ENCODE measurements around the gene CCSER1. TPM values are rescaled to one million over a fixed set of nuclear protein-coding genes. Genes with fewer than 3 reads are reported as not detected.
"Not testable (repeated sequence)": the region's sequence is repeated elsewhere in the genome, so short reads cannot be mapped to it uniquely, and the experiment has no call there.

The CCSER1 gene
- total RNA-seq, 2 experiments from 2014 or later = not detected

DNA sequence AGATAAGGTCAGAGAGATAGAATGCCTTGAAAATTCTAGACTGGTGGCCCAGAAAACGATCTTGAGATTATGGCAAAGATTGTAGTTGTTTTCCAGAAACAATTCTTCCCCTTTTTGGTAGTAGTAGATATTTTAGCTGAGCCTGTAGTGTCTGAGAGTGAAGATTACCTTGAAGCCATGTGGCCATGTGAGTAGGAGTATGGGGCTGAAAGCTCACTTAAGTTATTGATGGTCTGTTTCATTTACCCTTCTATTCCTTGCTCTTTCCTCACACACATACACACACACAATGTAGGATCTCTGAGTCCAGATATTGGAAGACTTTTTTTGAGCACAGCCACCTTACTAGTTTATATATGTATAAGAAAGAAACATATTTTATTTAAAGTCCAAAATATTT, 1234.9 kb downstream of the CCSER1 start:
- Mint-ChIP-seq H3K36me3 (ENCODE audit: low read depth) (no peaks in the 10 kb centered on the region), H3K4me3 (no peak overlapping the region), H3K27ac (no peak overlapping the region), H3K9me3 (peaks cover 8% of the 10 kb centered on the region), H3K4me1 (ENCODE audit: low read depth) (no peaks in the 10 kb centered on the region), H3K27me3 (no peaks in the 10 kb centered on the region)
- ATAC-seq = no peak
- TF ChIP-seq, protein P1, sequence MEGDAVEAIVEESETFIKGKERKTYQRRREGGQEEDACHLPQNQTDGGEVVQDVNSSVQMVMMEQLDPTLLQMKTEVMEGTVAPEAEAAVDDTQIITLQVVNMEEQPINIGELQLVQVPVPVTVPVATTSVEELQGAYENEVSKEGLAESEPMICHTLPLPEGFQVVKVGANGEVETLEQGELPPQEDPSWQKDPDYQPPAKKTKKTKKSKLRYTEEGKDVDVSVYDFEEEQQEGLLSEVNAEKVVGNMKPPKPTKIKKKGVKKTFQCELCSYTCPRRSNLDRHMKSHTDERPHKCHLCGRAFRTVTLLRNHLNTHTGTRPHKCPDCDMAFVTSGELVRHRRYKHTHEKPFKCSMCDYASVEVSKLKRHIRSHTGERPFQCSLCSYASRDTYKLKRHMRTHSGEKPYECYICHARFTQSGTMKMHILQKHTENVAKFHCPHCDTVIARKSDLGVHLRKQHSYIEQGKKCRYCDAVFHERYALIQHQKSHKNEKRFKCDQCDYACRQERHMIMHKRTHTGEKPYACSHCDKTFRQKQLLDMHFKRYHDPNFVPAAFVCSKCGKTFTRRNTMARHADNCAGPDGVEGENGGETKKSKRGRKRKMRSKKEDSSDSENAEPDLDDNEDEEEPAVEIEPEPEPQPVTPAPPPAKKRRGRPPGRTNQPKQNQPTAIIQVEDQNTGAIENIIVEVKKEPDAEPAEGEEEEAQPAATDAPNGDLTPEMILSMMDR (IDR thresholded peaks at IDR 0.05) = no peak
- ChIA-PET CTCF (no interaction called here), POLR2A (no interaction called here)
- DNase-seq = no peak
- intact Hi-C loops (cut with micrococcal nuclease) = no loop called here

DNA sequence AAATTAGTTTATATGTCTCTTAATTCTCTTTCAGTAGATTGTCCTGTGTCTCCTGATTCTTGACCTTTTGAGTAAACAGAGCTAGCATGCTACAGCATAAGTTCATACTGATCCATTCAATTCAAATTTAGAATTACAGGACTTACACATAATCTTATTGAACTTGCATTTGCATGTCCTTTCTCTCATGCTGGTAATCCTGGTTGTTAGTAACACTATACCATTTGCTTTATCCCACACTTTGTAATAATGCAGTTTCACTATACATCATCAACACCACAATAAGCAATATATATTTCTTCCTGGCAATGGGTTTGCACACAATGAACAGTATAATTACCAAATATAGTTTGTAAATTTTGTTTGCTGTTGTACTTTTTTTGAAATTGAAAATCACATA, 1239.4 kb downstream of the CCSER1 start:
- ChIA-PET CTCF (no interaction called here), POLR2A (no interaction called here)
- ATAC-seq = no peak
- no peak for DNase-seq
- TF ChIP-seq, protein P1 (IDR thresholded peaks at IDR 0.05) = no peak
- Mint-ChIP-seq H3K27me3 (no peaks in the 10 kb centered on the region), H3K9me3 (peaks cover 6% of the 10 kb centered on the region), H3K27ac (no peak overlapping the region), H3K4me1 (ENCODE audit: low read depth) (no peaks in the 10 kb centered on the region), H3K36me3 (ENCODE audit: low read depth) (no peaks in the 10 kb centered on the region), H3K4me3 (no peak overlapping the region)
- intact Hi-C loops (cut with micrococcal nuclease) = no loop called here

DNA sequence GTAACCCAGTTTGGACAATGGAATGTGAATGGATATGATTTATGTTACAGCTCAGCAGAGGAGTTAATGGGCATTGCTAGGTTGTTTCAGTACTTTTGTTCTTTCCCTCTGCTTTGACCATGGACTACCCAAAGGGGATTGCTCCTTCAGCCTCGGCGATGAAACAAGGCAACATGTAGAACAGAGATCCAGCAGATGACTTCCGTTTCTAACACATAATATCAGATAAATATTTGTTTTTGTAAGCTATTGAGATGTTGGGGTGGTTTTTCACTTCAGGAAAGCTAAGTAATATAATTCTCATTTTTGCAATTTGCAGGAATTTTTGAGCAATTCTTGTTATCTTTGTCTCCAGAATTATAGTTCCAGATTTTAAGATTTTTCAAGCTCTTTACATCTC, 1241.9 kb downstream of the CCSER1 start:
- Mint-ChIP-seq H3K27ac (no peak overlapping the region), H3K4me1 (ENCODE audit: low read depth) (no peaks in the 10 kb centered on the region), H3K27me3 (no peaks in the 10 kb centered on the region), H3K4me3 (no peak overlapping the region), H3K36me3 (ENCODE audit: low read depth) (no peaks in the 10 kb centered on the region), H3K9me3 (peaks cover 4% of the 10 kb centered on the region)
- ATAC-seq (no peak), DNase-seq (no peak)
- TF ChIP-seq, protein P1 (IDR thresholded peaks at IDR 0.05) = no peak
- intact Hi-C loops (cut with micrococcal nuclease) = no loop called here
- POLR2A ChIA-PET = no interaction called here
- CTCF ChIA-PET = no interaction called here

DNA sequence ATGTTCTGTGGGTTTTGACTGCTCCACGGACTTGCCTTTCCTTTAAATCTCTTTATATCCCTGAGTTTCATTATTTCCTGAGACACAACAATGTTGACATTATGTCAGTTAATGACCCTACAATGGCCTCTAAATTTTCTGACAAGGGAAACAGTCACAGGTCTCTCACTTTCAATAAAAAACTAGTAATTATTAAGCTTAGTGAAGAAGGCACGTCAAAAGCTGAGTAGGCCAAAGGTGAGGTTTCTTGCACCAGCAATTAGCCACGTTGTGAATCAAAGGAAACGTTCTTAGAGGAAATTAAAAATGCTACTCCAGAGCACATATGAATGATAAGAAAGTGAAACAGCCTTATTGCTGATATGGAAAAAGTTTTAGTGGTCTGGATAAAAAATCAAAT, 1246.4 kb downstream of the CCSER1 start:
- intact Hi-C loops (cut with micrococcal nuclease) = no loop called here
- TF ChIP-seq, protein P1 (IDR thresholded peaks at IDR 0.05) = no peak
- ATAC-seq (no peak), DNase-seq (no peak)
- H3K9me3 Mint-ChIP-seq = peaks cover 14% of the 10 kb centered on the region
- H3K27ac Mint-ChIP-seq = no peak overlapping the region
- no peak overlapping the region for H3K4me3 Mint-ChIP-seq
- H3K36me3 Mint-ChIP-seq (ENCODE audit: low read depth) = no peaks in the 10 kb centered on the region
- CTCF ChIA-PET = no interaction called here
- no peaks in the 10 kb centered on the region for H3K4me1 Mint-ChIP-seq (ENCODE audit: low read depth)
- H3K27me3 Mint-ChIP-seq = no peaks in the 10 kb centered on the region
- POLR2A ChIA-PET = no interaction called here

DNA sequence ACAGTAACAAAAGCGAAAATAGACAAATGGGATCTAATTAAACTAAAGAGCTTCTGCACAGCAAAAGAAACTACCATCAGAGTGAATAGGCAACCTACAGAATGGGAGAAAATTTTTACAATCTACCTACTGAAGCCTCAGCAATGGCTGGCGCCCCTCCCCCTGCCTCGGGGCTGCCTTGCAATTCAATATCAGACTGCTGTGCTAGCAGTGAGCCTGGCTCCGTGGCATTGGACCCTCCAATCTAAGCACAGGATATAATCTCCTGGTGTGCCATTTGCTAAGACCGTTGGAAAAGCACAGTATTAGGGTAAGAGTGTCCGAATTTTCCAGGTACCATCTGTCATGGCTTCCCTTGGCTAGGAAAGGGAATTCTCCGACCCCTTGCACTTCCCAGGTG, 1278.2 kb downstream of the CCSER1 start:
- POLR2A ChIA-PET; H3K4me1 Mint-ChIP-seq (ENCODE audit: low read depth); ATAC-seq; DNase-seq; H3K9me3 Mint-ChIP-seq; H3K27ac Mint-ChIP-seq; H3K36me3 Mint-ChIP-seq (ENCODE audit: low read depth); intact Hi-C loops (cut with micrococcal nuclease); H3K27me3 Mint-ChIP-seq; H3K4me3 Mint-ChIP-seq; CTCF ChIA-PET: not testable (repeated sequence)

DNA sequence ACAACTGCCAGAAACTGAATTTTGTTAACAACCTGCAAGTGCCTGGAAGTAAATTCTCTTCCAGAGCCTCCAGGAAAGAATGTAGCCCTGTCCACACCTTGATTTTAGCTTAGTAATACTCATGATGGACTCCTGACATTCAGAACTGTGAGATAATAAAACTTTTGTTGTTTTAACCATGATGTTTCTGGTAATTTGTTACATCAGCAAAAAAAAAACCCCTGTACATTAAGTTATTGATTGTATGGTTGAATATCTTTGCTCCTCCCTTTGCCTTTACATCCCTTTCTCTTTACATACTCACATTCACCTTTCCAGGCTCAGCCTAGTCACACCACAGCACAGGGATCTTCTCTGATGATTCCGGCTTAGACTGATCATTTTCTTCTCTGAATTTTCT, 1294.8 kb downstream of the CCSER1 start:
- CTCF ChIA-PET = no interaction called here
- Mint-ChIP-seq H3K9me3 (peaks cover 25% of the 10 kb centered on the region), H3K4me1 (ENCODE audit: low read depth) (no peaks in the 10 kb centered on the region), H3K4me3 (no peak overlapping the region), H3K36me3 (ENCODE audit: low read depth) (no peaks in the 10 kb centered on the region), H3K27me3 (no peaks in the 10 kb centered on the region), H3K27ac (no peak overlapping the region)
- ATAC-seq (no peak), DNase-seq (no peak)
- intact Hi-C loops (cut with micrococcal nuclease) = no loop called here
- POLR2A ChIA-PET = no interaction called here
- TF ChIP-seq, protein P1 (IDR thresholded peaks at IDR 0.05) = no peak

All from activated CD8-positive, alpha-beta T cell treated with anti-CD3 and anti-CD28 coated beads for 36 hours (primary cell).